GM23248 (cell line): Measurements from ENCODE around the gene MFSD2B.

Experiments
- EZH2 ChIP-seq: fragments of 200-600 bp; sonication (generic); IDR thresholded peaks from 2 replicates; pipeline ENCODE4 v1.6.1; 2018; ENCODE audit warnings: antibody characterized with exemption, mild to moderate bottlenecking; ENCODE audit not compliant: insufficient read depth, poor library complexity, severe bottlenecking
- EZH2phosphoT487 ChIP-seq: fragments of 200-600 bp; sonication (generic); IDR thresholded peaks from 2 replicates; pipeline ENCODE4 v1.6.1; 2018; ENCODE audit warnings: antibody characterized with exemption, moderate library complexity, mild to moderate bottlenecking, low read depth; ENCODE audit not compliant: insufficient read depth

DNA sequence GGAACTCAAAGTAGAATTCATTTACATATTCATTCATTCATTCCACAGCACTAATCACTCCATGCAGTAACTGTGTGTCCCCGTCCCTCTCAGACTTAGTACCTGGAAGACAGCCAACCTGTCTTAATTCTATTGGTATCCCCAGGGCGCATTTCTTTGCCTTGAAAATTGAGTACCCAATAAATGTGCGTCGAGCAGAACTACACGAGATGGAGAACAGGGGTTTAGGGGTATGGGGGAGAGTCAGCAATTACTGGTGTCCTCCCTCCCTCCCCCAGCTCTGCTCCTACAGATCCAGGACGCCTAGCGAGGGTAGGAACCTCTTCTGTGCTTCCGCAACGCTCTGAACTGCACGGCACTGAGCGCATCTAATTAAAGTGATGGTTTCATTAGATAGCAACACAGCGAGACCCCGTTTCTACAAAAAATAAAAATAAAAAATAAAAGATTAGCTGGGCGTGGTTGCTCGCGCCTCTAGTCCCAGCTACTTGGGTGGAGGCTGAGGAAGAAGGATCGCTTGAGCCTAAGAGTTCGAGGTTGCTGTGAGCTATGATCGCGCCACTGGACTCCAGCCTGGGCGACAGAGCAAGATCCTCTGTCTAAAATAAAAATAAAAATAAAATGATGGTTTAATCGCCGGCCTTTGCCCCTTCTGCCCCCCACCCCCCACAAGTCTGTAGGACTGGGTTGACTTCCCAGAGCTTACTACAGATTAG is 39.0 kb downstream of the MFSD2B start:
- TF ChIP-seq EZH2 (no peak), EZH2phosphoT487 (no peak)
